SK-N-SH treated with all-trans-retinoic acid at 6 μM for 48 hours (cell line): ENCODE data around the gene LEP.

Experiments
- ATAC-seq: fragments of 200-7000 bp; cut with Tn5 transposase; 3 replicates; pipeline ENCODE4 v1.9.1; 2020; ENCODE audit warnings: mild to moderate bottlenecking, moderate library complexity
- ARNTL ChIP-seq: fragments of 450-650 bp; formaldehyde crosslinking; IDR thresholded peaks from 2 replicates; pipeline ENCODE4 v1.5.0; 2020; ENCODE audit warnings: low read depth, mild to moderate bottlenecking, moderate library complexity, borderline replicate concordance
- BACH2 ChIP-seq: fragments of 250-450 bp; sonication (Bioruptor Pico); IDR thresholded peaks from 2 replicates; pipeline ENCODE4 v1.9.0; 2021; ENCODE audit warnings: mild to moderate bottlenecking, borderline replicate concordance
- CREB5 ChIP-seq: fragments of 250-450 bp; sonication (Bioruptor Pico); IDR thresholded peaks from 2 replicates; pipeline ENCODE4 v1.5.1; 2020; ENCODE audit warnings: low read depth, mild to moderate bottlenecking, moderate library complexity
- CSDC2 ChIP-seq: fragments of 250-450 bp; sonication (Bioruptor Pico); IDR thresholded peaks from 2 replicates; pipeline ENCODE4 v1.5.0; 2020; ENCODE audit warnings: mild to moderate bottlenecking, moderate library complexity
- CSRNP3 ChIP-seq: fragments of 250-450 bp; sonication (Bioruptor Pico); IDR thresholded peaks from 2 replicates; pipeline ENCODE4 v1.5.1; 2021; ENCODE audit warnings: mild to moderate bottlenecking, moderate library complexity
- ESRRG ChIP-seq: fragments of 250-450 bp; sonication (Bioruptor Pico); IDR thresholded peaks from 2 replicates; pipeline ENCODE4 v1.6.1; 2021; ENCODE audit warnings: mild to moderate bottlenecking
- GLIS3 ChIP-seq: fragments of 250-450 bp; sonication (Bioruptor Pico); IDR thresholded peaks from 2 replicates; pipeline ENCODE4 v1.5.0; 2020; ENCODE audit warnings: mild to moderate bottlenecking, moderate library complexity
- ISL1 ChIP-seq: fragments of 250-450 bp; sonication (Bioruptor Pico); IDR thresholded peaks from 2 replicates; pipeline ENCODE4 v2.1.2; 2022; ENCODE audit warnings: mild to moderate bottlenecking, moderate library complexity
- OSR1 ChIP-seq: fragments of 250-450 bp; sonication (Bioruptor Pico); IDR thresholded peaks from 2 replicates; pipeline ENCODE4 v1.8.0; 2022; ENCODE audit warnings: moderate library complexity, mild to moderate bottlenecking, inconsistent platforms
- PATZ1 ChIP-seq: fragments of 250-450 bp; sonication (Bioruptor Pico); IDR thresholded peaks from 2 replicates; pipeline ENCODE4 v1.8.0; 2020; ENCODE audit warnings: mild to moderate bottlenecking, moderate library complexity, borderline replicate concordance
- POU6F1 ChIP-seq: fragments of 250-450 bp; sonication (Bioruptor Pico); IDR thresholded peaks from 2 replicates; pipeline ENCODE4 v1.8.0; 2021; ENCODE audit warnings: low read depth, mild to moderate bottlenecking, moderate library complexity, borderline replicate concordance
- PPARA ChIP-seq: fragments of 250-450 bp; sonication (Bioruptor Pico); IDR thresholded peaks from 2 replicates; pipeline ENCODE4 v1.5.0; 2020; ENCODE audit warnings: mild to moderate bottlenecking, borderline replicate concordance
- SNAI2 ChIP-seq: fragments of 250-450 bp; sonication (Bioruptor Pico); IDR thresholded peaks from 2 replicates; pipeline ENCODE4 v1.5.0; 2020; ENCODE audit warnings: mild to moderate bottlenecking, moderate library complexity
- TCF4 ChIP-seq: fragments of 250-450 bp; sonication (Bioruptor Pico); IDR thresholded peaks from 2 replicates; pipeline ENCODE4 v1.8.0; 2021; ENCODE audit warnings: mild to moderate bottlenecking, moderate library complexity, borderline replicate concordance
- TOX ChIP-seq: fragments of 250-450 bp; sonication (Bioruptor Pico); IDR thresholded peaks from 2 replicates; pipeline ENCODE4 v1.8.0; 2021; ENCODE audit warnings: mild to moderate bottlenecking, moderate library complexity, borderline replicate concordance
- ZC3H10 ChIP-seq: fragments of 250-450 bp; sonication (Bioruptor Pico); IDR thresholded peaks from 2 replicates; pipeline ENCODE4 v1.5.1; 2021; ENCODE audit warnings: mild to moderate bottlenecking, moderate library complexity
- ZFP3 ChIP-seq: fragments of 250-450 bp; sonication (Bioruptor Pico); IDR thresholded peaks from 2 replicates; pipeline ENCODE4 v1.5.0; 2020; ENCODE audit warnings: mild to moderate bottlenecking, moderate library complexity
- ZFP30 ChIP-seq: fragments of 450-650 bp; formaldehyde crosslinking; IDR thresholded peaks from 2 replicates; pipeline ENCODE4 v1.5.0; 2022; ENCODE audit warnings: mild to moderate bottlenecking, moderate library complexity
- ZNF565 ChIP-seq: fragments of 450-650 bp; formaldehyde crosslinking; conservative IDR thresholded peaks from 2 replicates; pipeline ENCODE4 v1.5.0; 2020; ENCODE audit warnings: low read depth, mild to moderate bottlenecking, moderate library complexity
- ZNF70 ChIP-seq: fragments of 450-650 bp; formaldehyde crosslinking; IDR thresholded peaks from 2 replicates; pipeline ENCODE4 v1.5.0; 2020; ENCODE audit warnings: mild to moderate bottlenecking, moderate library complexity

Gene LEP

GRCh38 chr7:128303133-128303532 is 62.1 kb downstream of the LEP start:
- no peak for TF ChIP-seq ZFP30
- no peak for TF ChIP-seq ZC3H10
- TF ChIP-seq ZNF565 (CRISPR knock-in tag) = no peak
- TF ChIP-seq CREB5 = no peak
- TF ChIP-seq CSDC2 (CRISPR knock-in tag) = no peak
- no peak for TF ChIP-seq CSRNP3
- TF ChIP-seq POU6F1 (CRISPR knock-in tag) = no peak
- TF ChIP-seq ZFP3 (CRISPR knock-in tag) = no peak
- no peak for TF ChIP-seq ISL1 (CRISPR knock-in tag)
- no peak for TF ChIP-seq ZNF70 (CRISPR knock-in tag)
- no peak for TF ChIP-seq GLIS3 (CRISPR knock-in tag)
- no peak for TF ChIP-seq BACH2 (CRISPR knock-in tag)

GRCh38 chr7:128303643-128304042 is 62.6 kb downstream of the LEP start:
- TF ChIP-seq BACH2 (CRISPR knock-in tag) (no peak), ZFP30 (no peak), TOX (CRISPR knock-in tag) (no peak), ZC3H10 (no peak), SNAI2 (CRISPR knock-in tag) (no peak), PPARA (CRISPR knock-in tag) (no peak), TCF4 (no peak)
- TF ChIP-seq, all 23 proteins: peak for 0
- ATAC-seq = no peak

More at GRCh38 chr7:128303133-128303532, 62.1 kb downstream of the LEP start:
- no peak for ATAC-seq

- no peak for TF ChIP-seq ZFP30
- ATAC-seq = no peak
Measured at GRCh38 chr7:128304212-128304611, 63.1 kb downstream of the LEP start.

- TF ChIP-seq SNAI2 (CRISPR knock-in tag) (no peak), CSDC2 (CRISPR knock-in tag) (no peak), BACH2 (CRISPR knock-in tag) (no peak), ARNTL (CRISPR knock-in tag) (no peak), ZFP3 (CRISPR knock-in tag) (no peak), ZFP30 (no peak), OSR1 (CRISPR knock-in tag) (no peak), POU6F1 (CRISPR knock-in tag) (no peak), ZNF565 (CRISPR knock-in tag) (no peak), ESRRG (CRISPR knock-in tag) (no peak), PATZ1 (CRISPR knock-in tag) (no peak)
- ATAC-seq = no peak
Measured at GRCh38 chr7:128307061-128307460, 66.0 kb downstream of the LEP start.
